GM12801 (cell line): ENCODE data around the gene CYB561.

Experiments
- CTCF ChIP-seq: IDR thresholded peaks from one replicate; pipeline ENCODE4 v1.5.1; 2011; ENCODE audit warnings: control low read depth; ENCODE audit not compliant: insufficient read length; ENCODE audit errors: extremely low read depth

CYB561 gene

GRCh38 chr17:63483038-63483437 lies 36.9 kb upstream of the CYB561 start:
- TF ChIP-seq CTCF, result no peak

DNA sequence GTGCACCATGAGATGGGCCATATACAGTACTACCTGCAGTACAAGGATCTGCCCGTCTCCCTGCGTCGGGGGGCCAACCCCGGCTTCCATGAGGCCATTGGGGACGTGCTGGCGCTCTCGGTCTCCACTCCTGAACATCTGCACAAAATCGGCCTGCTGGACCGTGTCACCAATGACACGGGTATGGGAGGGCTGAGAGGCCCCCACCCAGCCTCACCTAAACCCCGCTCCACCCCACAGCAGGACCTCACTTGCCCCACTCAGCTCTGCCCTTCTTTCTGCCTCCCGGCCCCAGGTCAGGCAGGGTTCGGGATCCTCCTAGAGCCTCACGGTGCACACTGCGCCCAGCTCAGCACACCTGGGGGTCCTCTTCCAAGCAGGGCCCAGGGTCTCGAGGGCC lies 36.4 kb upstream of the CYB561 start:
- no peak for TF ChIP-seq CTCF

DNA sequence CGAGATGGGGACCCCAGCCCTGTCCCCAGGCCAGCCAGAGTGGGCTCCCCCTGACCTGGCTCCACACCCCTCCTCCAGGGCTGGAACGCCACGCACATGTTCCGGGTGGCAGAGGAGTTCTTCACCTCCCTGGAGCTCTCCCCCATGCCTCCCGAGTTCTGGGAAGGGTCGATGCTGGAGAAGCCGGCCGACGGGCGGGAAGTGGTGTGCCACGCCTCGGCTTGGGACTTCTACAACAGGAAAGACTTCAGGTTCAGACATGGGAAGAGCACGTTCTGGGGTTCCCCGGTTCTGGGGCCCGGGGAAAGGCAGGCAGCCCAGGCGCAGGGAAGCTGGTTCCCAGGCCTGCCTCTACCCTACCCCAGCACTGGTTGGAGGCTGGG lies 35.4 kb upstream of the CYB561 start:
- TF ChIP-seq CTCF, result no peak

- no peak for TF ChIP-seq CTCF
Observed at GRCh38 chr17:63480826-63481487, 34.9 kb upstream of the CYB561 start.

- TF ChIP-seq CTCF, result no peak
Observed at GRCh38 chr17:63480192-63480784, 34.2 kb upstream of the CYB561 start.

DNA sequence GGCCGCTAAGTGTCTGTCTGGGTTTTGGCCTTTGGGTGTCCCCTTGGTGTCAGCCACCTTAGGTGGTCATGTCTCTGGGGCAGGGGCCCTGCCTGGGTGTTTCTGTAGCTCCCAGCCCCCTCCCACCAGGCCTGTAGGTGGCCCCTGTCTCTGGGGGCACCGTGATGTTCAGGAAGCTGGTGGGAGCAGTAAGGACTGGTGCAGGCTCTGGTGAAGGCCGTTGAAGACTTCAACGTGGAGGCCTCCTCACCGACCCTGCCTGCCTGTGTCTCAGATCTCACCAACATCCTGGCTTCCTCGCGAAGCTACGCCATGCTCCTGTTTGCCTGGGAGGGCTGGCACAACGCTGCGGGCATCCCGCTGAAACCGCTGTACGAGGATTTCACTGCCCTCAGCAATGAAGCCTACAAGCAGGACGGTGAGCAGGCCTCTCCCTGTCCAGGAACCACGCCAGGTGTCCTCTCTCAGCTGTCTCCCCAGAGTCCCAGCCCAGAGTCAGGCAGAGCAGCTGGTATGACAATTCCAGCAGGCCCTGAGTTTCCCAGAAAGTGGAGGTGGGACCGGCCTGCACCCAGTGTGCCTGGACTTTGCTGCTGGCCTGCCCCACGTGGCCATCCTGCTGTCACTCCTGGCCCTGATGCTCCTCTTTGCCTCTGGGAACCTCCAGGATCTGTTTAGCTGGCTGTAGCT lies 33.5 kb upstream of the CYB561 start:
- TF ChIP-seq CTCF, result no peak

GRCh38 chr17:63478814-63479494 lies 32.8 kb upstream of the CYB561 start:
- no peak for TF ChIP-seq CTCF
